Left kidney (tissue), 8 donors: ENCODE measurements around the gene MSRB1. TPM values are rescaled to one million over a fixed set of nuclear protein-coding genes. Genes with fewer than 3 reads are reported as not detected.

Source experiments
- DNase-seq: peaks from one replicate; pipeline ENCODE4 v3.0.0-alpha.2; 2013
- long read RNA-seq, 8 donors: transcript quantifications; one replicate each; lab custom pipeline, GENCODE V29; 2026
- polyA plus RNA-seq: library from polyadenylated mRNA; unstranded; fragments of 120-200 nt; gene quantifications from one replicate; pipeline ENCODE4 v1.2.1, GENCODE V29; 2013; ENCODE audit not compliant: insufficient read length

Gene MSRB1, protein sequence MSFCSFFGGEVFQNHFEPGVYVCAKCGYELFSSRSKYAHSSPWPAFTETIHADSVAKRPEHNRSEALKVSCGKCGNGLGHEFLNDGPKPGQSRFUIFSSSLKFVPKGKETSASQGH
- 55.9 TPM for polyA plus RNA-seq
- long read RNA-seq, donor 1, transcript MSRB1-201 (4 exons, 1,423 nt), result major isoform, 62 of 62 reads
- long read RNA-seq, donor 1, partial matches to known transcripts, result 0 of 62 reads
- long read RNA-seq, donor 1, other reads (novel, unspliced or antisense), result 0 of 62 reads
- long read RNA-seq, donor 2, transcript MSRB1-201 (4 exons, 1,423 nt), result major isoform, 40 of 40 reads
- long read RNA-seq, donor 2, partial matches to known transcripts, result 0 of 40 reads
- long read RNA-seq, donor 2, other reads (novel, unspliced or antisense), result 0 of 40 reads
- long read RNA-seq, donor 3, transcript MSRB1-201 (4 exons, 1,423 nt), result major isoform, 49 of 50 reads
- long read RNA-seq, donor 3, partial matches to known transcripts, result 0 of 50 reads
- long read RNA-seq, donor 3, other reads (novel, unspliced or antisense), result 0 of 50 reads
- long read RNA-seq, donor 4, transcript MSRB1-201 (4 exons, 1,423 nt), result major isoform, 7 of 7 reads
- long read RNA-seq, donor 4, partial matches to known transcripts, result 0 of 7 reads
- long read RNA-seq, donor 4, other reads (novel, unspliced or antisense), result 0 of 7 reads
- long read RNA-seq, donor 5, transcript MSRB1-201 (4 exons, 1,423 nt), result major isoform, 96 of 99 reads
- long read RNA-seq, donor 5, partial matches to known transcripts, result 0 of 99 reads
- long read RNA-seq, donor 5, other reads (novel, unspliced or antisense), result 0 of 99 reads
- long read RNA-seq, donor 6, transcript MSRB1-201 (4 exons, 1,423 nt), result major isoform, 59 of 62 reads
- long read RNA-seq, donor 6, partial matches to known transcripts, result 0 of 62 reads
- long read RNA-seq, donor 6, other reads (novel, unspliced or antisense), result 0 of 62 reads
- long read RNA-seq, donor 7, transcript MSRB1-201 (4 exons, 1,423 nt), result major isoform, 65 of 68 reads
- long read RNA-seq, donor 7, partial matches to known transcripts, result 0 of 68 reads
- long read RNA-seq, donor 7, other reads (novel, unspliced or antisense), result 0 of 68 reads
- long read RNA-seq, donor 8, transcript MSRB1-201 (4 exons, 1,423 nt), result major isoform, 21 of 21 reads
- long read RNA-seq, donor 8, partial matches to known transcripts, result 0 of 21 reads
- long read RNA-seq, donor 8, other reads (novel, unspliced or antisense), result 0 of 21 reads

GRCh38 chr16:1942810-1943726, at the start of gene MSRB1:
TSS of gene MSRB1 (minus strand) at chr16:1943199. CDS start at chr16:1943156, 43 bp downstream.
- peak; percentile 99 for DNase-seq

DNA sequence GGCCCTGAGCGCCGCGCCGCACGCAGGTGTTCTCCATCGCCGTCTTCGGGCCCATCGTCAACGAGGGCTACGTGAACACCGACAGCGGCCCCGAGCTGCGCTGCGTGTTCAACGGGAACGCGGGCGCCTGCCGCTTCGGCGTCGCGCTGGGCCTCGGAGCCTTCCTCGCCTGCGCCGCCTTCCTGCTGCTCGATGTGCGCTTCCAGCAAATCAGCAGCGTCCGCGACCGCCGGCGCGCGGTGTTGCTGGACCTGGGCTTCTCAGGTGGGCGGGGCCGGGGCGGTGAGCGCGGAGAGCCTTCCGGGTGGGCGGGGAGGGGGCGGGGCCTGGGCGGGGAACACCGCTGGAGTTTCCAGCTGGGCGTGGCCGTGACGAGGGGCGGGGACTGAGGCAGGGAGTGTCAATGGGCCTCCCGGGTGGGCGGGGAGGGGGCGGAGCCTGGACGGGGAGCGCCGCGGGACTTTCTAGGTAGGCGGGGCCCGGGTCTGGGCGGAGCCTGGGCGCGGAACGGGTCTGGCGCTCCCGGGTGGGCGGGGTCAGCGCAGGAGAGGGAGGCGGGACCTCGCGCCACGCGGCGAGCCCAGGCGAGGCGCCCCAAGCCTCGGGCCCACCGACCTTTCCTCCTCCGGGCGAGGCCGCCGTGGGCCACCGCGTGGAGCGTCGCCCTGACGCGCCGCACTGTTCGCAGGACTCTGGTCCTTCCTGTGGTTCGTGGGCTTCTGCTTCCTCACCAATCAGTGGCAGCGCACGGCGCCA, 49.1 kb upstream of the MSRB1 start:
- DNase-seq, result peak; percentile 83

- no peak for DNase-seq
Measured at GRCh38 chr16:1991588-1991947, 48.6 kb upstream of the MSRB1 start.

DNA sequence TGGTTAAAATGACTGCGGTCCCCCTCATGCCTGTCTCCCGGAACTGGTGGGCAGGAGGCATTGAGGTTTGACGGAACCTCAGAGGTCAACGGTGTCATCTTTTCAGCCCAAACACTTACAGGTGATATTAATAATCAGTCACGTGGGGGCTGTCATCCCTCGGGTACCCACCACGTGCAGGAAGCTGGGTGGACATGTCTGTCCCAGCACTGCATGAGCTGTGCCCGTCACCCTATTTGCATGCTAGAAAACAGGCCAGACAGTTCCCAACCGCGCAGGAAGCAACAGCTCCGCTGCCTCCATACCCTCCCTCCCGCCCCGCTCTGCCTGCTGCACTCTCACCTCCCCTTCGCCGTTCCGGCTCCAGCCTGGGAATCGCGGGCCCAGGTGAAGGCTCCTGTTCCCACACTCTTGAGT, 48.1 kb upstream of the MSRB1 start:
- DNase-seq, result no peak

DNA sequence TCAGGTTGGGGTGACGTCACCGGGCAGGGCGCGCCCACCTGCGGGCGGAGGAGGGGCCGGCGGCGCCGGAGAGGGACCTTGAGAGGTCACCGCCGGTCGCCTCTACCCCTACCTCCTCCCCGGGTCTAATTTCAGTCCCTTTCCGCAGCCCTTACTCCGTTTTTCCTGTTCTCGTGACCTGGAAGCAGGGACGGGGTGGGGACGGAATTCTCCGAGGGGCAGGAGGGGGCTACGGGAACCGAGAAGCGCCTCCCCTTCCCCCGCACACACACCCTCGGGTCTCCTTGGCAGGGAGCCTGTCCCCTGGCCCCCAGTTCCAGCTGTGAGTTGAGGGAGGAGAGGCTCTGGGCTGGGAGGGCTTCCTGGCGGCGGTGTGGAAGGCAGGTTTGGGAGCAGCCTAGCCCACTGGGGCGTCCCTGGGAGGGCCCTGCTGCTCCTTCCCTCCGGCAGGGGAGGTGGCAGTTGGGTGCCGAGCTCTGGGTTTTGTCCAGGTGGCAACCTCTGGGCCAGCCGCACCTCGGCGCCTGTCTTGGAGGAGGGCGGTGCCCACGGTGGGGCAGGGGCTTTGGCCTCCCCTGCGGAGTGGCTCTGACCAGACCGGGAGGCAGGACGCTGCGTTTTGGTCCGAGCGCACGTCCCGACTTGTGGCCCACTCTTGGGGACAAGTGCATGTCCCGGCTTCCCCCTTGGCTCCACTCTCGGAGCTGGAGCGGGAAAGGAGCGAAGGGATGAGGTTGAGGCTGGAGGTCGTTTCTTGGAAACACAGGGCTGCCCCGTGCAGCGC, 47.5 kb upstream of the MSRB1 start:
- no peak for DNase-seq

- DNase-seq, result no peak
Measured at GRCh38 chr16:1990101-1990350, 47.0 kb upstream of the MSRB1 start.

DNA sequence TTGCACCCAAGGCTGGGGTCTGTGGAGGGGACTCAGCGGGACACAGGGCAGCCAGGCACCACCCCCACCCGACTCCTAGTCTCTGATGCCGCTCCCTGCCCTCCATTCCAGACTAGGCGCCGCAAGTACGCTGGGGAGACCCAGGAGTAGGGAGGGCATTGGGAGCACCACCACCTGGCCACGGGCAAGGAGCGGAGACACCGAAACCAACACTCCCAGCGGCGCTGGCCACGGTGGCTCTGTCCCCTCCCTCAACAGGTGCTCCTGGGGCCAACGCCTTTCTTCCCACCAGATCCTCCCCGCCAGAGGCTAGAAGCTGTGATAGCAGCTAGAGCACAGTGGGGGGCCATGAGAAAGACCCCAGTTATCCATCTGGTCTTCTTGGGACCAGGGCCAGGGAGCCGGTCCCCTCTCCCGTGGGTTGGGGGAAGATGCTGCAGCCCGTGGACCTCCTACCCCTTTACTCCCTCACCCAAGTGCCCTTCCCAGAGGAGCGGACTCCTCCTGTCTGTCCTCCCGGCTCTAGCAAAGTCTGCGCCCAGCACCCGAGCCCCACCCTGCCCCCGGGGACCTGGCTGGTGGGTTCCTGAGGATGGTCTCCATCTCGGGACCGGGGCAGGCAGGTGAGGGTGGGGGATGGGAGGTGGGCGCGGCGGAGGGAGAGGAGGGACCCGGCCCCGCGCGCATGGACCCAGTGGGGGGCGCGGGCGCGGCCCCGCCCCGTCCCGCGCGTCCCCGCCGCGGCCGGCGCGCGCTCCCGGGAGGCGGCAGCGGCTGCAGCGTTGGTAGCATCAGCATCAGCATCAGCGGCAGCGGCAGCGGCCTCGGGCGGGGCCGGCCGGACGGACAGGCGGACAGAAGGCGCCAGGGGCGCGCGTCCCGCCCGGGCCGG, 46.5 kb upstream of the MSRB1 start, which contains the start of gene SYNGR3:
SYNGR3 (plus strand) TSS at position 762 of the 892 bp plus-strand sequence. CDS start 133 bp downstream, outside the sequence.
- no peak for DNase-seq

GRCh38 chr16:1987198-1987597, 44.2 kb upstream of the MSRB1 start:
- no peak for DNase-seq

DNA sequence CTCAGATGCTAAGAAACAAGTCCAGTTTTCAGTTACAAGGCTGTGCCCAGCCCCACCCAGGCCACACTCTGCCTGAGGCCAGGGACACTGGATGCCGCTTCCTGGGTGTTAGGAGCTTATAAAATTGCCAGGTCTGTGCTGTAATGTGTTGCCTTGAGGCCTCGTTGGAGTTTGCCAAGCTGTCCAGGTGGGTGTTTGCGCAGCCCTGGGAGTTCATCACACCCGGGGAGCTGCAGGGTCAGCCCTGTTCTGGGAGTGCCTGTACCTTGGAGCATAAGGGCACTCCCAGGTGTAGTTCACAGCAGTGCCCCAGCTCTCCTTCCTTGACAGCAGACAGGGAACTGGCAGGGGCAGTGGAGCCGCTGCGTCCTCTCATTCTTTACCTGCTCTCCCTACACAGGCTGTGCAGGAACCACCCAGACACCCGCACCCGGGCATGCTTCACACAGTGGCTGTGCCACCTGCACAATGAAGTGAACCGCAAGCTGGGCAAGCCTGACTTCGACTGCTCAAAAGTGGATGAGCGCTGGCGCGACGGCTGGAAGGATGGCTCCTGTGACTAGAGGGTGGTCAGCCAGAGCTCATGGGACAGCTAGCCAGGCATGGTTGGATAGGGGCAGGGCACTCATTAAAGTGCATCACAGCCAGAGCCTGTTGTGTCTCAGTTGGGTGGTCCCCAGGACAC, 42.6 kb upstream of the MSRB1 start:
- DNase-seq, result no peak

DNA sequence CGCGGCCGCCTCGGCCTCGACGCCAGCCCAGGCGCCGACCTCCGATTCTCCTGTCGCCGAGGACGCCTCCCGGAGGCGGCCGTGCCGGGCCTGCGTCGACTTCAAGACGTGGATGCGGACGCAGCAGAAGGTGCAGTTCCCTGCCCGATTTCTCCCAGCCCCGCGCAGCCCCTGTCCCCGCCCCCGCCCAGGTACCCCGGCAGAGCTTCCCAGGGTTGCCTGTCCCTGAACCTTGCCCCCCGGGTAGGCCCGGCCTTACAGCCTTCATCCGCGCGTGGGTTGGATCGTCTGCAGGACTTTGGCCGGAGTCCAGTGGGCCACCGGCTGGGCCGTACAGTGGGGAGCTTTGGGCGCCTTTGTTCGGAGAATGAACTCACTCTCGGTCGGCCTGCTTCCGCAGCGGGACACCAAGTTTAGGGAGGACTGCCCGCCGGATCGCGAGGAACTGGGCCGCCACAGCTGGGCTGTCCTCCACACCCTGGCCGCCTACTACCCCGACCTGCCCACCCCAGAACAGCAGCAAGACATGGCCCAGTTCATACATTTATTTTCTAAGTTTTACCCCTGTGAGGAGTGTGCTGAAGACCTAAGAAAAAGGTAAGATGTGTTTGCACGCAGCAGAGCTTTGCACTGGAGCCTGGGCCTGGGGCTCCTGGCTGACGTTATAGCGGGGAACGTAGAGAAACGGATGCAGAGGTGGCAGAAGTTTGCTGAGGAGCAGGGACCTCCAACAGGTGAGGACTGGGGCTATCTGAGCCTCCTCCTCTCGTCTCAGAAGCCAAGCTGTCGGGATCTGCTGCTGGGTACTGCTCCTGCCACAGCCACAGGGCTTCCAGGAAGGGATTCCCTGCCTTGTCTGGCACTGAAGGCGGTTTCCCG, 41.6 kb upstream of the MSRB1 start:
- no peak for DNase-seq

GRCh38 chr16:1983544-1984346, 40.7 kb upstream of the MSRB1 start, which contains the start of gene GFER:
TSS of gene GFER (plus strand) at chr16:1984193. CDS start at chr16:1984219, 26 bp downstream.
- peak; percentile 86 for DNase-seq

GRCh38 chr16:1982991-1983543, 40.1 kb upstream of the MSRB1 start:
- no peak for DNase-seq

DNA sequence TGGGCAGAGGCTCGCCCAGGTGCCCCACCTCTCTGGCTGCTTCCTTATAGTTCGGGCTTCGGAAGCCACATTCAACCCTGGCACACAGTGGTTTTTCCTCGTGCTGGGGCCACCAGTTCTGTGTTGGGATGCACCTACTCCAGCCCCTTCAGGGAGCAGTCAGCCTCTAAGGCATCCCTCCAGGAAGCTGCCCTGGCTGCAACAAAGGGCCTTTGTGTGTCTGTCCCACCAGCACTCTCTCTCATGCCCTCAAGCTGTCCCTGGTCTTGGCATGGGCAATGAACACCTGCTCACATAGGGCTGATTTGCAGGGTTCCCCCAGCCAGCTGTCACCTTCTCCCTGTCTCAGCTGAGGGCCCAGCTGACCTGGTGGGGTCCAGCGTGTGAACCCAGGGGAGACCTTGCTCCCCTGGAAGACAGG, 39.0 kb upstream of the MSRB1 start:
- DNase-seq, result no peak

- no peak for DNase-seq
Measured at GRCh38 chr16:1981398-1981836, 38.4 kb upstream of the MSRB1 start, which contains the start of gene NOXO1. TSS of gene NOXO1 (minus strand) at chr16:1981469. CDS start at chr16:1981179, 290 bp downstream.

- DNase-seq, result no peak
Measured at GRCh38 chr16:1980770-1981087, 37.7 kb upstream of the MSRB1 start.
